ENCODE results near the gene TMEM135. TPM values are rescaled to one million over a fixed set of nuclear protein-coding genes. Genes with fewer than 3 reads are reported as not detected.

The TMEM135 gene
- total RNA-seq, 1 donor from 2014 or later = 33.9 TPM

GRCh38 chr11:87368151-87368550, 330.4 kb downstream of the TMEM135 start:
- H3K9me3 Mint-ChIP-seq = no peaks in the 10 kb centered on the region
- H3K4me1 Mint-ChIP-seq (ENCODE audit: unreplicated experiment) = peaks cover 11% of the 10 kb centered on the region
- H3K36me3 Mint-ChIP-seq = no peaks in the 10 kb centered on the region
- H3K27me3 Mint-ChIP-seq = no peaks in the 10 kb centered on the region
- no peak for DNase-seq (ENCODE audit: extremely low spot score, unreplicated experiment)
- TF ChIP-seq, protein P1, sequence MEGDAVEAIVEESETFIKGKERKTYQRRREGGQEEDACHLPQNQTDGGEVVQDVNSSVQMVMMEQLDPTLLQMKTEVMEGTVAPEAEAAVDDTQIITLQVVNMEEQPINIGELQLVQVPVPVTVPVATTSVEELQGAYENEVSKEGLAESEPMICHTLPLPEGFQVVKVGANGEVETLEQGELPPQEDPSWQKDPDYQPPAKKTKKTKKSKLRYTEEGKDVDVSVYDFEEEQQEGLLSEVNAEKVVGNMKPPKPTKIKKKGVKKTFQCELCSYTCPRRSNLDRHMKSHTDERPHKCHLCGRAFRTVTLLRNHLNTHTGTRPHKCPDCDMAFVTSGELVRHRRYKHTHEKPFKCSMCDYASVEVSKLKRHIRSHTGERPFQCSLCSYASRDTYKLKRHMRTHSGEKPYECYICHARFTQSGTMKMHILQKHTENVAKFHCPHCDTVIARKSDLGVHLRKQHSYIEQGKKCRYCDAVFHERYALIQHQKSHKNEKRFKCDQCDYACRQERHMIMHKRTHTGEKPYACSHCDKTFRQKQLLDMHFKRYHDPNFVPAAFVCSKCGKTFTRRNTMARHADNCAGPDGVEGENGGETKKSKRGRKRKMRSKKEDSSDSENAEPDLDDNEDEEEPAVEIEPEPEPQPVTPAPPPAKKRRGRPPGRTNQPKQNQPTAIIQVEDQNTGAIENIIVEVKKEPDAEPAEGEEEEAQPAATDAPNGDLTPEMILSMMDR (conservative IDR thresholded peaks at IDR 0.05) = no peak
- no peak overlapping the region for H3K27ac Mint-ChIP-seq
- no peak overlapping the region for H3K4me3 Mint-ChIP-seq

DNA sequence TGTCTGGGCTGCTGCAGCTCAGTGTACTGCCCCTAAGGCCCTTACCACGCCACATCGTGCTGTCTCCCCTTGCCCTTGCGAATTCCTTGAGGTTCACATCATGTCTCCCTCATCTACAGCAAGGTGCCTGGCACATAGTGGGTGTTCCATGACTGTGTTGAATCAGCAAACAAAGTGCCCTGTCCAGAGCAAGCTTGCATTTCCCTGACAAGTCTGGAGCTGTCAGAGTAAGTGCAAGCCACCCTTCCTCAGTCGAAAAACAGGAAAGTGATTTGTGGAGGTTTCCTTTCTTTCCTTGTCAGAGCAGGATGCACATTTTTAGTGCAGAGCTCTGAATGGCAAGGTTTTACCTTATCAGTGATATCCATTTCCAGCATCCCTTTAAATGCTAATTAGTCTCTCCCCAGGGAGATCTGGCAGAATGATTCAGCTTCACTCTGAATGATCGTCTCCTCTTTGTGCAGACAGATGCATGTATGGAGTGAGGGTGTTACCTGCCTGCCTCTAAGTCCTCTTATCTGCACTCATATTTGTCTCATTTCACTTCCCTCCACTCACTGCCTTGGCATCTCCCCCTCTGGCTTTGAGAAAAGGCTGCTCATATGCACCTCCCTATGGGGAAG, 331.2 kb downstream of the TMEM135 start:
- Mint-ChIP-seq H3K4me1 (ENCODE audit: unreplicated experiment) (peaks cover 11% of the 10 kb centered on the region), H3K9me3 (no peaks in the 10 kb centered on the region), H3K4me3 (no peak overlapping the region), H3K27me3 (no peaks in the 10 kb centered on the region), H3K36me3 (no peaks in the 10 kb centered on the region), H3K27ac (no peak overlapping the region)
- no peak for DNase-seq (ENCODE audit: extremely low spot score, unreplicated experiment)
- TF ChIP-seq, protein P1 (conservative IDR thresholded peaks at IDR 0.05) = no peak

GRCh38 chr11:87369888-87370287, 332.2 kb downstream of the TMEM135 start:
- Mint-ChIP-seq H3K4me3 (no peak overlapping the region), H3K36me3 (no peaks in the 10 kb centered on the region), H3K9me3 (no peaks in the 10 kb centered on the region), H3K27ac (no peak overlapping the region), H3K27me3 (no peaks in the 10 kb centered on the region), H3K4me1 (ENCODE audit: unreplicated experiment) (peaks cover 11% of the 10 kb centered on the region)
- TF ChIP-seq, protein P1 (conservative IDR thresholded peaks at IDR 0.05) = no peak
- DNase-seq (ENCODE audit: extremely low spot score, unreplicated experiment) = no peak

DNA sequence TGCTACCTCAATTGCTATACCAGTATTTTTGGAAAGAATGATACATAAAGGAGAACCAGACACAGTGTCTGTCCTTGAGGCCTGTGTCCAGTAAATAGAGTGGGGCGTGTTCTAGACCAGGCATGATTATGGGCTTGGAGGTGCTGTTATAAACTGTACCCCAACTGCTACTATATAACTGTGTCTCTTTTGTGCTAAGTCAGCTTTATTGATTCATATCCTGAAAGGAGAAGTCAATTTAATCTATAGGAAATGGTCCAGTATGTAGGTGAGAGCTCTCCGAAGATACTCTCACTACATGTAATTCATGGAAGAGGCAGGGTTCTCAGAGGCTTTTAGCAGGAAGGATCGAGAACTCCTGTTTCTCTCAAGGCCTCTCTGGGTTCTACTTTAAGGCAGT, 334.3 kb downstream of the TMEM135 start:
- no peaks in the 10 kb centered on the region for H3K27me3 Mint-ChIP-seq
- H3K4me1 Mint-ChIP-seq (ENCODE audit: unreplicated experiment) = peaks cover 11% of the 10 kb centered on the region
- TF ChIP-seq, protein P1 (conservative IDR thresholded peaks at IDR 0.05) = no peak
- H3K36me3 Mint-ChIP-seq = no peaks in the 10 kb centered on the region
- H3K27ac Mint-ChIP-seq = no peak overlapping the region
- DNase-seq (ENCODE audit: extremely low spot score, unreplicated experiment) = no peak
- H3K9me3 Mint-ChIP-seq = no peaks in the 10 kb centered on the region
- H3K4me3 Mint-ChIP-seq = no peak overlapping the region

Other genes starting within 250 kb of the TMEM135 start
- 47.1 and 48.1 TPM in 2 replicates for gene PRSS23, start 237.4 kb upstream of the TMEM135 start, total RNA-seq (ENCODE audit: low replicate concordance)
- 6.4 and 11.9 TPM in 2 replicates for gene FZD4, start 82.5 kb upstream of the TMEM135 start, total RNA-seq (ENCODE audit: low replicate concordance)

Measured in type B pancreatic cell (in vitro differentiated cells).